Hematopoietic multipotent progenitor cell treated with erythropoietin and hydrocortisone succinate and interleukin-3 and kit ligand, for 6 days (in vitro differentiated cells): ENCODE results near the gene FOXN3.

ENCODE experiments used
- DNase-seq: peaks from one replicate; pipeline ENCODE4 v3.0.0-alpha.2; 2015

Gene FOXN3

DNA sequence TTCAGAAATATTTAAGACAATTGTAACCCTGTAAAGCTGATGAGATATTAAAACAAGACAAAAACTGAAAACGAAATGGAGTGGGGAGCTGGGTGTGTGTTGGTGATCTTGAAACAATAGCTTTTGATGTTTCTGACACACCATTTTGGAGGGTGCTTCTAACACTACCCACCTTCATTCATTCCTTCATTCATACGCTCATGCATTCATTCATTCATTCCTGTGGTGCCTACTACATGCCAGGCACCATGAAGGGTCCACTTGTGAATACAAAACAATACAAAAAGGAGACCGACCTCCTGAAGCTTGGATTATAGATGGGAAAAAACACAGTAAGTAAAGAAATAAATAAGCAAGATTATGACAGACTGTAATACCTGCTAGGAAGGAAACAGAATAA, 60.5 kb downstream of the FOXN3 start:
- DNase-seq = no peak

DNA sequence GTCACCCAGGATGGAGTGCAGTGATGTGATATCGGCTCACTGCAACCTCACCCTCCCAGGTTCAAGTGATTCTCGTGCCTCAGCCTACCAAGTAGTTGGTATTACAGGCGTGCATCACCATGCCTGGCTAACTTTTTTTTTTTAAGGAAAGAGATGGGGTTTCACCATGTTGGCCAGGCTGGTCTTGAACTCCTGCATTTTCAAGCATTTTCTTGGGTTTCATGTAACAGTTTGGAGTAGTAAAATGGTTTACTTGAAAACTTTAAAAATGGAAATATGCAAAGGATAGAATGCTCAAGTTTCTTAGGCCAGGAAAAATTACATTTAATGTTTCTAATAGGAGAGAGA, 63.3 kb downstream of the FOXN3 start:
- no peak for DNase-seq

DNA sequence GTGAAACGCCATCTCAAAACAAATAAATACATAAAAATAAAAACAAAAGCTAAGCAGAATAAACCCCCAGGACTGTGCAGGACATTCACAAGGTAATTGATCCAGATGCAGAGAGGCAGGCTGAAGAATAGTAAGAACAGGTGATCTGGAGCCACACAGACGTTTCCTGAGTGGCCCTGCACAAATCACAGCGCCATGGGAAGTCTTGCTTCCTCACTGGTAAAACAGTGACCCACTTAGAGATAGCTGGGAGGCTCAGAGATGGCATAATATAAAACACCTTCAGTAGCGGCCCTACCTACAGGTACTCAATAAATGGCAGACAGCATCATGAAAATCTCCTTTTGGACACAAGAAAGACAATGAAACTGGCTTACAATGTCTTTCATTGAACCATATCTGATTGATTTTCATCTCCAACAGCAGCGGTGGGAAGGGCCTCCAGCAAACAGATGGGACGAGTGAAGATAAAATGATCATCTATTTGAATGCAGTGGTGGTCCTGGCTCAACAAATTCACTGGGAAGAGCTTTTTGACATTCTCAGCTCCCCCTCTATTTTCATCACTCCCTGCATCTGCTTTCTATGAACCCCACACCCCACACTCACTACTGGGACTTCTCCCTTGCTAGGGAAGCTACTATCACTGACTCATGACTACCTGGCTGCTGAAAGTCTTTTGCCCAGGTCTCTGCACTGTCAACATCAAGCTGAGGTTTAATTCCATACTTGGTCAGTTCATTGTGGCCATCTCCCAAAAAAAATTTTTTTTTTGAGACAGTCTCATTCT, 63.9 kb downstream of the FOXN3 start:
- DNase-seq = no peak

DNA sequence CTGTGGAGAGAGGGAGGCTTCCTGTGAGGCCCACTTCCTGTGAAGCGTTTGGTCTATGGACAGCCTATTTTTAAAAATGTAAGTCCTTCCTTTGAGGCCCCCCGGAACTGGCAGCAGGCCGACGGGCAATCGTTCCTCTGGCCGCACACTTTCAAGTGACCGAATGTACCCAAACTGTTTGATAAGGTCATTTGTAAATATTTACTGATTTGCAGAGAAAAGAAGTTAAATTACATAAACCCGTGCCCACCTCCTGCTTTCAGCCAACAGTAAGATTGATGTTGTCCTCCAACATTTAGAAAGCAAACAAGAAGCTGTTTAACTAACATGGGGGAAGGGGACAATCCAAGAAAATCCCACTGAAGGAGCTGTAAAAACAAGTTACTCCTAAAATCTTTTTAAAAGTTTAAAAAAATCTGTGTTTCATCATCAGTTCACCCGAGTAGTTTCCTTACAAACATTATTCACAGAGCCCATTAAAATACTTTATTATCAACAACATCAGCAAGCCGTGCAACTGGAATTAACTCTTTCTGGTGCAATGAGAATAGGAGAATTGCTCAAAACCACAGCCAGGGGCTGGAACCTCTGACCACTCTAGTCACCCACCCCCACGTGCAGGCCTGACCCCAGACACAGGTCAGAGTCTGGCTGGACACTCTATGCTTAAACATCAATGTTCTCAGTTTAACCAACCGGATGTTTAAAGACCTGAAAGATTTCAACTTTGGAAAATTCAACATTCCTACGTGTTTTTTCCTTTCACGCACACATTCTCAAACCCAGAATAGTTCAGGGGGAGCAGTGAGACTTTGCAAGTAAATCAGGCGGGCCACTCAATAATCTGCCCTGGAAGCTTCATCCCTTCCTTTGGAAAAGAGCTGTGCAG, 65.3 kb downstream of the FOXN3 start:
- peak; percentile 63 for DNase-seq

DNA sequence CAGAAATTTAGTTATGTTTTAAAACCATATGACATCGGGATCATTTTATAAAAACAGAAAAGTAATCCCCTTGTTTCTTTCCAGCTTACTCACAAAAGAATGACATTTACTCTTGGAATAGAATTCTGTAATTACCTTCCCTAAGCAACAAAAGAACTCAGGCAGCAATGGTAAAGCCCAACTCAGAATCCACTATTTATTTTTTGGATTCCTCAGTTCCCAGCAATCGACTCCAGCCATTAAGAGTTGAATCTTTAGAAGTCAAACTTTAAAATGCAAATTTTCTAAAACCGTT, 65.9 kb downstream of the FOXN3 start:
- no peak for DNase-seq

- DNase-seq = no peak
These were observed 66.9 kb downstream of the FOXN3 start for GRCh38 chr14:89350152-89350551.

DNA sequence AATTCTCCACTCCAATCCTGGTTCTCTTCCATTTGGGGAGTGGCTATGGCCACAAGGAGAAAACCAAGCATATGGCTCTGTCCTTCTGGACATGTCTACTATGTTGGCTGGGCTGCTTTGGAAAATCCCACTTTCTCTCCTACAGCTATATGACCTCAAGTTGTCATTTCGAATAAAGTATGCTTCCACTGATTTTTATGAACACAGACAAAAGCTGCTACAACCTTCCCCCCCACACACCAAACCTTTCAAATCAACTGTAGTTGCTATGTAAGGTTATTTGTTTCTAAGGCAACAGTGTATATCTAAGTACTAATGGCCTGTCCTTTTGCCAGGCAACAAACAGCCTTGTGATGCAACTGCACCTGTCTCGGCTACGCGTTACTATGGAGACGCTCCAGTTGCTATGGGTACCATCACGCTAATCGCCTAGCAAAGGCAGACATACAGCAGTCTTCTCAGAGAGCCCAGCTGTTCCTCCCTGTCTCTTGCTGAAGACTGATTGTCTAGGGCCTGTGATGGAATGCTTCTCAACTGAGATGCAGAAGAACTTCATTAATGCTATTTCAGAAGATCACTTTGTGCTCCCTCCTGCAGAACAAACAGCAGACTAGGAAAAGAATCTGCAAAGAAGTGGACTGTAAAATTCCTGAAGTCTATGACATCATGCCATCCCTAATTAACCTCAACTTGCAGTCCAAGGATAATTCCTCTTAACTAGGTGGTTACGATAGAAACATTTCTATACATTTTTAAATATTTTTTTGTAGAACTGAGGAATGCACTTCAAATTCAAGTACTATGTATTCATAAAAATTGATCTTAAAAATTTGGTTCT, 67.6 kb downstream of the FOXN3 start:
- DNase-seq = no peak

GRCh38 chr14:89348722-89349121, 68.3 kb downstream of the FOXN3 start:
- DNase-seq = no peak

- no peak for DNase-seq
These were observed 69.1 kb downstream of the FOXN3 start for GRCh38 chr14:89347885-89348284.

DNA sequence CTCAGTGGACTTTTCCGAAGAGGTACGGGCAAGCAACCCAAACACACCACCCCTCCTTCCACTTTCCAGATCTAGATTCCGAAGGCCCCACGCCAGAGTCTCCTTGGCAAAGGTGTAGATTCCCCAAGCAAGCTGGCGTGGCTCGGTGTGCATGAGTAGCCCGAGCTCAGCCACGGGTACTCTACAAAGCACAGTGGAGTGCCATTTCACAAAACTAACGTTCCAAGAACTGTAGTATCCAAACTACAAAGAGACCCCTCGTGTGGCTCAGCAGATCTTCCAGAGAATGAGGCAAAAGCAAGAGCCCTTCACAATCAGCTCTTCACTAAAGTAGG, 72.1 kb downstream of the FOXN3 start:
- no peak for DNase-seq

- peak; percentile 24 for DNase-seq
These were observed 73.7 kb downstream of the FOXN3 start for GRCh38 chr14:89343356-89343755.

DNA sequence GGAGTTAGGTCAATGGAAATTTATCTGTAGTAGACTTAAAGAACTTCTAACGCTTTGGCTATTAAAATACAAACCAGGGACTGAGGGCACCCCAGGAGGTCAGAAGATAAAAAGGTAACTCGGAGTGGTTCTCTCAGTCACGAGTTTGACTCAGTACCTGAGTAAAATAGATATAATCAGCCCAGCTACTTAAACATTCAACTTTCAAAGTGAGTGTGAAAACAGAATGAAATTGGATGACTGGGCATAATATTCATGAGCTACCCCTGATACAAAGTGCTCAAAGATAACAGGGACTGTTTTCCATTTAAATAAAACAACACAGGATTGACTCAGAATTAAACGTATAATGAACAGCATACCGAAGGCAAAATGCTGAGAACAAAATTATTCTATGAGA, 75.0 kb downstream of the FOXN3 start:
- no peak for DNase-seq

DNA sequence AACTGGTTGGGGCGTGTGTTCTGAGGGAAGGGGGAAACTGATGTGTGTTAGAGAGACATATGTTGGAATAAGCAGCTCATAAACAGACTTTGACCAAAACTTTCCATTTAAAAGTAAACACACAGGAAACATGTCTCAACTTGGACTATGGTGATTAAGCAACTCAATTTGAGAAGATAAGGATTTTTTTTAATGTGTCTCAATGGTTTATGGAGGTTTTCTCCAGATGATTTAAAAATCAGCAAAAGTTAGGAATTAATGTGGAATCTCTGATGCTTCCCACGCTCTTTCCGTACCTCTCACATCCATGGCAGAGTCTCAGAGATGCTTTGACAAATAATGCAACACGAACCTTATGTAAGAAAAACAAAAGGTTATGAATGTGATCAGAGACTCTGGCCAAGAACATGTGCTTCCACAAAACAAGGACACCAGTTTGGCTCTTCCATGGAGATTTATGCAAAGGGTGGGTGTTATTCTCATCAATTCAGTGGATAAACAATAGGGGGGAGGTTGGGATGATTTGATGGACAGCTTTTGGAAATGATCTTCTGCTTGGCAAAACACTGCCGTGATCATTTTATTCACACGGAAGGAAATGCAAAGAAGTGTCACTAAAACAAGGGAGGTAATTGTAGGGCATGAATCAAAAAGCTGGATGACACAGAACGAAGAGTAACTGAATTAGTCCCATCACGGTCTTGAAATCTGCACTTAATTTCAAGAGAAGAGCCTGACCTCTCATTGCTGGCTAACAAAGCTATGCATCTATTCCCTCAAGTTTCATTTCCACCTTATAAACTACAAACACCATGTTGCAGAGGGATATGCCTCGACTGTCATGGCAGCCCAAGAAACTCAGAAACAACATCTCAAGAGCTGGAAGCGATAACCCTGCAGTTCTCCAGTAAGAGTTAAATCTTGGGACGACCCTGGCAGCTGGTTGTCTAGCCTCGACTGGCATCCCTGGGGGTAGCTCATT, 76.5 kb downstream of the FOXN3 start:
- DNase-seq = peak; percentile 33

DNA sequence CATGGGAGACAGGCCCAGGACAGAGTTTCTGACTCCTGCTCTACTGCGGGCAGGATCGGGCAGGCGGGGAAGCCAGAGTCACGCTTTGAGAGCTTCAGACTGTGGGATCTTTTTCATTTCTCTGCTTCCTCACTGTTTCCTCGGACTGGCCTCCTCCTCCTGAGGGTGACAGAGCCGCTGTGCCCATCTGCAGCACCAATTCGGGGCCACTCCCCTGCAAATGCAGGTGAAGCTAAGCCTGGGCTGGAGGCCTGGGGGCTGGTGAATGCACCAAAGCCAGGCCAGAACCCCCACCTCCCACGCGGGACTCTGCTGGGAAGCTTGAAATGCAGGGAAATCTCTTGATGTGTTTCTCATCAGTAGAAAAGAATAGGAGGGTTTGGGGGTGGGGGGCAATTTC, 77.5 kb downstream of the FOXN3 start:
- DNase-seq = no peak

DNA sequence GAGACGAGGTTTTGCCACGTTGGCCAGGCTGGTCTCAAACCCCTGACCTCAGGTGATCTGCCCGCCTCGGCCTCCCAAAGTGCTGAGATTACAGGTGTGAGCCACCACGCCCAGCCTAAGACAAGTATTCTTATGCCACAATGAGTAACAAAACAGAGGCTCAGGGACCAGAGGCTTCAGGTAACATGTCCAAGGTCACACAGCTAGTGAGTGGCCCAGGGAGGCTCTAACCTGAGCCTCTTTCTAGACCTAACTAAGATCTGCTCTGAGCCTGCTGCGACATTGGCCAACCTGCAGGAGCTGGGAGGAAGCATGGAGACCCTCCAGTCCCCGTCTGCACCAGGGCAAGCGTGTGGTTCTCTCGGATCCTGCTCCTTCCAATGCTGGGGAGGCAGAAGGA, 77.9 kb downstream of the FOXN3 start:
- DNase-seq = no peak

DNA sequence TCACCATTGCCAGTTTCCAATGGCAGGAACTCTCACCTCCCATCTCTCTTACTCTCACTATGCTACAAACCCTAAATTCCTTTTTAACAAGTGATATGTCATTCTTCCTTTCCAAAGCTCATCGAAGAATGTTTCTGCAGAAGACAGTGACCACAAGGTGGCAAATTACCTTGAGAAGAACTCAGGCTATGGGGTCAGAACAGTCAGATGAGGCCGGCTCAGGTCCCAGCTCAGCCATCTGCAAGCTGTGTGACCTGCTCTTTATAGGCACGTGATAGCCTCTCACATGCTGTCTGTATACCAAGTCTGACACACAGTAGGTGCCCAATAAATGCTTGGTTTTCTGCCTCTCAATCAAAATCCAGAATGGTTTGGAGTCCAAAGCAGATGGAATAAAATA, 80.7 kb downstream of the FOXN3 start:
- DNase-seq = peak; percentile 40

- no peak for DNase-seq
These were observed 85.0 kb downstream of the FOXN3 start for GRCh38 chr14:89332031-89332430.

GRCh38 chr14:89331398-89331797, 85.6 kb downstream of the FOXN3 start:
- no peak for DNase-seq

GRCh38 chr14:89330236-89331002, 86.6 kb downstream of the FOXN3 start:
- DNase-seq = no peak

GRCh38 chr14:89327771-89328212, 89.2 kb downstream of the FOXN3 start:
- DNase-seq = no peak

DNA sequence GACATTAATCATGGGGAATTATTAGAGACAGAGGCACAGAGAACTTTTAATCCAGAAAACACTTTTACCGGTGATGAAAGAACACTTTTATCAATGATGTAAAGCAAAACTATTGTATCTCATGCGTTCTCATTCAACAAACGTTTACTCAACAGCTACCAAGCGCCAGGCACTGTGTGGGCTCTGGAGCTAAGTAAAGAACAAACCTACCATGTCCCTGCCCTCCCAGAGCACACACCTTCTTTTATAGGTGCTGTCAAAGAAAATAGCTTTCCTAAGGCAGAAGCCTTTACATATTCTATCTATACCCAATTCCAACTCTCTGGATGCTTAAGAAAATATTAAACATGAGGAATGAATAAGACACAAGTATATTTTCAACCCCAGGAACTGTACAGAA, 91.1 kb downstream of the FOXN3 start:
- DNase-seq = no peak
